HG03280 (cell line): ENCODE measurements around the gene ZNF234.
"Not testable (repeated sequence)": the region's sequence is repeated elsewhere in the genome, so short reads cannot be mapped to it uniquely, and the experiment has no call there.

Source experiments
- ATAC-seq: cut with Tn5 transposase; IDR thresholded peaks from one replicate; pipeline ENCODE4 v1.9.1; 2021; ENCODE audit warnings: mild to moderate bottlenecking, moderate library complexity; ENCODE audit not compliant: unreplicated experiment

The ZNF234 gene

DNA sequence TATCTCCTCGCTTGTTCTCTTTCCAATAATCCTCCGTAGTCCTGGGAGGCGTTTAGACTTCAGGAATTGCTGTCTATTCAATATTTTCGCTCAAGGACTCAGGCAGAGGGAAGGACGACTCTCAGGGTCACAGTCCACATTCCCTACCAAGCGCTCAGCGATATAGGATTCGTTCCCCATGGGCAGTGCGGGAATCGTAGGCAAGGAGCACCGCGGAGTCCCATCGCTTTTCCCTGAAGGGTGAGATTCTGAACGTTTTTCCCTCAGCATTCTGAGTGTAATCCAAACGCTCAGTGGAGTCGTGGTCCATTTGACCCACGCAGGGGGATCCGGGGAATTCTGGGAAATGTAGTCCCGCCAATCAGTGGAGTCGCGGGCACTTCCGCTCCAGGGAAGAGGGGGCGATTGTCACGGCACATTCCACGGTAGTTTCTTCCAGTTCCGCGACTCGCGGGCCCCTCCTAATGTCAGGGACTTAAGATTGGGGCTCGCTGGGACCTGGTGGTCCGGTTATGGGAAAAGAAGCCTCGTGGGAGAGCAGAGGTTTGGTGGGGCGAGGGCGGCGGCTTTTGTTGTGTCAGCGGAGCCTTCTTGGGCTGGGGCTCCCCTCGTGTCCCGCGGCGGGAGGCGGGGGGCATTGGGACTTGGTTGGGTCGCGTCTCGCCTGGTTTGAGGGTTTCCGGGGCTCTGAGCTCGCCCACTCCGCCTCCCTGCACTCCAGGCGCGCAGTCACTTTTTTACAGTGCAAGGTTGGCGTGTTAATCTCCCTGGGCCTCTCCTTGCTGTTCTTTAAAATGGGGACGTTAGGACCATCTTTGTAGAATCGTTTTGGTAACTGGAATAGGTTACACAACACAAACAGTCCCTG is at the start of gene ZNF234:
ZNF234 (plus strand) TSS at position 364 of the 868 bp plus-strand sequence. CDS start 3,079 bp downstream, outside the sequence.
- peak; percentile 82 for ATAC-seq

- ATAC-seq: no peak
Observed at GRCh38 chr19:44092108-44092507, 49.2 kb upstream of the ZNF234 start.

DNA sequence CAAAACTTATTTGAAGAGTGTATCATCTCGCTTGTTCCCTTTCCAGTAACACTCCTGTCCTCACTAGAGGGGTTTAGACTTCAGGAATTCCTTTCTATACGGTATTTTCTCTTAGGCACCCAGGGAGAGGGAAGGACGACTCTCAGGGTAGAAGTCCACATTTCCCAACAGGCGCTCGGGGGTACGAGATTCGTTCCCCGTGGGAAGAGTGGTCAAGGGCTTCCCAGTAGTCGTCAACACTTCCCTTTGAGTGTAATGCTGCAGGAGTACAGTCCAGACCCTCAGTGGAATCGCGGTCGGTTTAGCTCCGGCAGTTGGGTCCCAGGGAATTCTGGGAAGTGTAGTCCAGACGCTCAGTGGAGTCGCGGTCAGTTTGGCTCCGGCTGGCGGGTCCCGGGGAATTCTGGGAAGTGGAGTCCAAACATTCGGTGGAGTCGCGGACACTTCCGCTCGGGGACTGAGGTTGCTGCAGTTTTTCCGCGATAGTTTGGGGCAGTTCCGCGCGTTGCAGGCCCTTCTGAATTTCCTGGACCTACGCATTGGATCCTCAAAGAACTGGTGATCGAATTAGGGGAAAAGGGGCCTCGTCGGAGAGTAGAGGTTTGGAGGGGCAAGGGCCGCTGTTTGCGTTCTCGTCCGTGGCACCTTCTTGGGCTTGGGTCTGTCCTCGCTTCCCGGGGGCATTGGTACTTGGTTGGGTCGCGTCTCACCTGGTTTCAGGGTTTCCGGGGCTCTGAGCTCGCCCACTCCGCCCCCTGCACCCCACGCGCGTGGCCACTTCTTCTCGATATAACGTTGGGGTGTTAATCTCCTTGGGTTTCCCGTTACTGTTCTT is 47.2 kb upstream of the ZNF234 start, which contains the start of gene ZNF224:
ZNF224 (plus strand) TSS at position 431 of the 835 bp plus-strand sequence. CDS start 3,513 bp downstream, outside the sequence.
- ATAC-seq: peak; percentile 87

- no peak for ATAC-seq
Observed at GRCh38 chr19:44107751-44108150, 33.6 kb upstream of the ZNF234 start.

DNA sequence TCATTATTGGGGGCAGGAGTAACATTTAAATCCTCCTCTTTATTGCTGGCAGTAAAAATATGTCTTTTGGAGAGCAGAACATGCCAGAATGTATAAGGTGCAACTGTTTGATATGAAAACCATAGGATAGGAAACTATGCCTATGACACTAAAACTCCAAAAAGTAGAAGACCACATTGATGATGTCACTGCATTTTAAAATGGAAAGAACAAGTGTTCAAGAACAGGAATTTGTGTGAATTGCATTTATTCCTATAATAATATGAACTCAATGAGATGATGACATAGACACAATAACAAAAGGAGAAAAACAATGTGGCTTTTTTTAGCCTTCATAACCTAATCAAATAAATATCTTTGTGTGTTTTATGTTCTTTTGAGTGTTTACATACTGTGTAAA is 31.9 kb upstream of the ZNF234 start:
- no peak for ATAC-seq

GRCh38 chr19:44111910-44112463 is 29.4 kb upstream of the ZNF234 start:
- no peak for ATAC-seq

DNA sequence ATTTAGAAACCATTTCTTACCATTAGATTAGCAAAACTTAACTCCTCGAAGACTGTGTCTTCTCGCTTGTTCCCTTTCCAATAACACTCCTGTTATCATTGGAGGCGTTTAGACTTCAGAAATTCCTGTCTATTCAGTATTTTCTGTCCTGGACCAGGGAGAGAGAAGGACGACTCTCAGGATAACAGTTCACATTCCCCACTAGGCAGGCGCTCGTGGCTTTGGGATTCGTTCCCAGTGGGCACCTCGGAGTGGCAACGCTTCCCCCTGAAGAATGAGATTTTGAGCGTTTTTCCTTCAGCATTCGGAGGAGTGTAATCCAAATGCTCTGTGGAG is 28.6 kb upstream of the ZNF234 start:
- peak; percentile 24 for ATAC-seq

DNA sequence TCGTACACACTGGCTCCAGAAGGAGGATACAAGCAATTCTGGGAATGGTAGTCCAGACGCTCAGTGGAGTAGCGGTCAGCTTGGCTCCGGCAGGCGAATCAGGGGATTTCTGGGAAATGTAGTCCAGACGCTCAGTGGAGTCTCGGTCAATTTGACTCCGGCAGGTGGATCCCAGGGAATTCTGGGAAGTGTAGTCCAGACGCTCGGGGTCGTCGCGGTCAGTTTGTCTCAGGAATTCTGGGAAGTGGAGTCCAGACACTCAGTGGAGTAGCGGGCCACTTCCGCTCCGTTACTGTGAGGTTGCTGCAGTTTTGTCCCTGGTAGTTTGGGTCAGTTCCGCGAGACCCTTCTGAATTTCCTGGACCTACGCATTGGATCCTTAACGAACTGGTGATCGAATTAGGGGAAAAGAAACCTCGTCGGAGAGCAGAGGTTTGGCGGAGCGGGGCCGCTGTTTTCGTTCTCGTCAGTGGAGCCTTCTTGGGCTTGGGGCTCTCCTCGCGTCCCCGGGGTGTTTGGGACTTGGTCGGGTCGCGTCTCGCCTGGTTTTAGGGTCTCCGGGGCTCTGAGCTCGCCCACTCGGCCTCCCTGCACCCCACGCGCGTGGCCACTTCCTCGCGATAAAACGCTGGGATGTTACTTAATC is 28.1 kb upstream of the ZNF234 start, which contains the start of gene ZNF225:
ZNF225 (plus strand) TSS at position 262 of the 646 bp plus-strand sequence. CDS start 2,429 bp downstream, outside the sequence.
- peak; percentile 94 for ATAC-seq

GRCh38 chr19:44113784-44114390 is 27.5 kb upstream of the ZNF234 start:
- ATAC-seq: no peak

- not testable (repeated sequence) for ATAC-seq
Observed at GRCh38 chr19:44121162-44121561, 20.2 kb upstream of the ZNF234 start.

DNA sequence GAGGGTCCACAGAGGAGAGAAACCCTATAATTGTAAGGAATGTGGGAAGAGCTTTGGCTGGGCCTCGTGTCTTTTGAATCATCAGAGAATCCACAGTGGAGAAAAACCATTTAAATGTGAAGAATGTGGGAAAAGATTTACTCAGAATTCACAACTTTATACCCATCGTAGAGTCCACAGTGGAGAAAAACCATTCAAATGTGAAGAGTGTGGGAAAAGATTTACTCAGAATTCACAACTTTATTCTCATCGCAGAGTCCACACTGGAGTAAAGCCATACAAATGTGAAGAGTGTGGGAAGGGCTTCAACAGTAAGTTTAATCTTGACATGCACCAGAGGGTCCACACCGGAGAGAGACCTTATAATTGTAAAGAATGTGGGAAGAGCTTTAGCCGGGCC is 9.4 kb upstream of the ZNF234 start:
- ATAC-seq: no peak

GRCh38 chr19:44142059-44142433 is 692 bp downstream of the ZNF234 start:
- ATAC-seq: no peak

GRCh38 chr19:44149776-44150175 is 8.4 kb downstream of the ZNF234 start:
- ATAC-seq: no peak

DNA sequence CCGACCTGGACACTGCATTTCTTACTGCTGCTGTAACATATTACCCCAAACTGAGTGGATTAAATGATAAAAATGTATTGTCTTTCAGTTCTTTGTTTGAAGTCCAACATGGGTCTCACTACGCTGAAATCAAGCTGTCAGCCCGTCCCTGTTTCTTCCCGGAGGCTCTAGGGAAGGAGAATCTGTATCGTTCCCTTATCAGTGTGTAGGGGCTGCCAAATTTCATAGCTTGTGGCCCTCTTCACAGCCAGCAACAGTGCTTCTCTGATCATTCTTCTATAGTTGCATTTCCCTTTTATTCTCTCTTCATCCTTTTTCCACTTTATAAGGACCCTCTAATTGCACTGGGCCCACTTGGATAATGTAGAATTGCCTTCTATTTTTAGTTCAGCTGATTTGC is 10.1 kb downstream of the ZNF234 start:
- no peak for ATAC-seq

- ATAC-seq: no peak
Observed at GRCh38 chr19:44156475-44156874, 15.1 kb downstream of the ZNF234 start.

GRCh38 chr19:44163789-44164188 is 22.4 kb downstream of the ZNF234 start:
- ATAC-seq: no peak

DNA sequence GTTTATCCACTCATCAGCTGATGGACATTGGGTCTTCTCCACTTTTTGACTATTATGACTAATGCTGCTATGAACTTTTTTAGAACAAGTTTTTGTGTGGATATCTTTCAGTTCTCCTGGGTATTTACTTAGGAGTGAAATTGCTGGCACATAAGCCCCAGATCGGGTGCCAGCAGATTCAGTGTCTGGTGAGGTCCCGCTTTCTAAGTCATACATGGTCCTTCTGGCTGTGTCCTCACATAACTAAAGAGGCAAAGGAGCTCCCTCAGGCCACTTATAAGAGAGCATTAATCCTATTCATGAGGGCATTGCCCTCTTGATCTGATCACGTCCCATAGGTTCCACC is 22.9 kb downstream of the ZNF234 start:
- ATAC-seq: no peak

DNA sequence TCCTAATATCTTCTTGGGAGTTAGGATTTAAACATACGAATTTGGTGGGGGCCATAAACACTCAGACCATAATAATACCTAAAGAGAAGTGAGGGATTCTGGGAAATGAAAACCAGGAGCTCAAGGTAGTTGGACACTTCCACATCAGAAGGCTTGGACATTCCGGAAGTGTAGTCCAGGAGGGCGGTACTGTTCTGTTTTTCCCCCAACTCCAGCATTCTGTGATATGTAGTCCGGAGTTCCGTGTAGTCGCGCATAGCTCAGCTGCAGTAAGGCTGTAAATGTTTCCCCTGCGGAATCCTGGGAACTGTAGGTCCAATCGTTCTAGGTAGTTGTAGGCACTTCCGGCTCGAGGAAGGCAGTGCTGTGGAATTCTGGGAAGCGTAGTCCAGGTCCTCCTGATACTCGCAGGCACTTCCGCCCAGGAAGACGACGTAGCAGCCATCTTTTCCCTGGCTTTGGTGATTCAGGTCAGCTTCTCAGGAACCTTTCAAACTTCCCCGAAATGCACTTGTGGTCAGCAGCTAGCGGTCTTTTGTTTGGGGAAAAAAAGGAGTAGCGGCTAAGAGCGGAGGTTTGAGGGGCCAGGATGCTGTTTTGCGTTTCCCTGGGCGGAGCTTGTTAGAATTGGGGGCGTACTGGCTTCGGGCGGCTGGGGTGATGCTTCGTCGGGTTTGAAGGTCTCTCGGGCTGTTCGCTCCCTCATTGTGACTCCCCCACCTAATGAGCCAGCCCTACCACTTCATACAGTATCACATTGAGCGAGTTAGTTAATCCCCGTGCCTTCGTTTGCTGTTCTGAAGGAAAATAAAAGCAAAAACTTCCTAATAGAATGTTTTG is 23.5 kb downstream of the ZNF234 start, which contains the start of gene ZNF226:
ZNF226 (plus strand) TSS at position 428 of the 840 bp plus-strand sequence. CDS start 4,981 bp downstream, outside the sequence.
- ATAC-seq: peak; percentile 82

DNA sequence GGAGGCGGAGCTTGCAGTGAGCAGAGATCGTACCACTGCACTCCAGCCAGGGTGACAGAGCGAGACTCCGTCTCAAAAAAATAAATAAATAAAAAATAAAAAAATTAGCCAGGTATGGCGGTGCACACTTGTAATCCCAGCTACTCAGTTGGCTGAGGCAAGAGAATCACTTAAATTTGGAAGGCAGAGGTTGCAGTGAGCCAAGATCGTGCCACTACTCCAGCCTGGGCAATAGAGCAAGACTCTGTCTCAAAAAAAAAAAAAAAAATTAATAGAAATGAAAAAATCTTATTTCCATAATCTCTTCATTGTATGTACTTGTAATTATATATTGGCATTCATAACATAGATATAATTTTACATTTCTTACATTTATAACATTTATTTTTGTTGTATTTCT is 29.3 kb downstream of the ZNF234 start:
- ATAC-seq: not testable (repeated sequence)
